Measurements from ENCODE around the gene PLCL1.

DNA sequence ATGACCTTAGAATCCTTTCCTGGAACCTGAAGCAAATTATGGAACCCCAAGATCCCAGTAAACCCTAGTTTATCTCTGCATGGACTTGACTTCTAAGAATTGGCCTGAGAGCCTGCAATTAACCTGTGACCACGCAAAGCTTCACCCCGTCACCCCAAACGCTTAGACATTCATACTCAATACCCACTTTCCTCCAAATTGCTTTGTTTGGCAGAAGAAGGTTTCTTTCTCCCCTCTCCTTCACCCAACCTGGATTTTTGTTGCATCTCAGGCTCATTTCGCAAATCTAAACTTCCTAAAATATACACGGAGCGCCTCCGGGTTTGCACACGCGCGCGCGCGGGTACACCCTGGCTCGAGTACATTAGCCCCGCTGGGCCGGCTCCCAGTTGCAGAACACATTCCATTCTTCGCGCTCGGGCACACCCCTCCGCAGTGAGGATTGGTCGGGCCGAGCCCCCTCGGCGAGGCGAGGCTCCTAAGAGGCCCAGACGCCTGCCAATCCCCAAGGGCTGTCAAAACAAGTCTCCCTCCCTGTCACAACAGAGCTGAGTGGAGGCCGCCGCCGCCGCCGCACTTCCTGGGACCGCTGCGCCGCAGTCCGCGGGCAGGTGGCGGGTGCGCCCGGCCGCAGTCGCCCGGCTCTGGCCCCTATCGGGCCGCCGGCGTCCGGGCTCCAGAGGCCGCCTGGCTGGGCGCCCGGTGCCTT lies at the start of gene PLCL1:
- TF ChIP-seq EZH2 (optimal IDR thresholded peaks at IDR 0.05; ENCODE audit: low read depth, low read length) (no peak), EZH2phosphoT487 (IDR thresholded peaks at IDR 0.05; ENCODE audit: low read length) (no peak)
